ENCODE results near the gene UPK3BL2.
"Not testable (repeated sequence)": the region's sequence is repeated elsewhere in the genome, so short reads cannot be mapped to it uniquely, and the experiment has no call there.

Gene UPK3BL2

DNA sequence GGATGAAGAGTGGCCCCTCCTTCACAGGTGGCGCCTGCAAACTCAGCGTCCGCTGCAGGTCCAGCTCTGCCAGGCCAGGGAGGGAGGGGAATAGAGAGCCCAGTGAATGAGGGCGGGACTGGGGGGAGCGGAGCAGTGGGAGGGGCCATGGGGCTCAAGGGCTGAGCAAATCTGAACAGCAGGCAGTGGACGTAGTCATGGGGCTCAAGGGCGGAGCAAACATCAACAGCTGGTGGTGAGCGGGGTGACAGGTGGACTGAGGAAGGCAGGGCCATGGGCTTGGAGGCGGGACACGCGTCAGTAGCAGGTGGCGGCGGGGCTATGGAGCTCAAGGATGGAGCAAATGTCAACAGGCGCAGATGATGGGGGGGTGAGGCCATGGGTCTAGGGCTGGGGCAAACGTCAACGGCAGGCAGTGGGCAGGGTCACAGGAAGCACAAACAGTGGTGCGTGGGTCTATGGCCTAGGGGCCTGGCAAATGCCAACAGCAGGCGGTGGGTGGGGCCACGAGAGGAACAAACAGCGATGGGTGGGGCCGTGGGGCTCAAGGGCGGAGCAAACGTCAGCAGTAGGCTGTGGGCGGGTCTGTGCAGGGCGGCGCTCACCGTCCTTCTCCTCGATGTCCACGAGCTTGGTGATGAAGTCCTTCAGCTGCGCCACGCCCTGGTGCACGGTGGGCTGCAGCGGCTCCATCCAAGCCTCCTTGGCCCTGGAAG lies 50.1 kb downstream of the UPK3BL2 start:
- DNase-seq: not testable (repeated sequence)

DNA sequence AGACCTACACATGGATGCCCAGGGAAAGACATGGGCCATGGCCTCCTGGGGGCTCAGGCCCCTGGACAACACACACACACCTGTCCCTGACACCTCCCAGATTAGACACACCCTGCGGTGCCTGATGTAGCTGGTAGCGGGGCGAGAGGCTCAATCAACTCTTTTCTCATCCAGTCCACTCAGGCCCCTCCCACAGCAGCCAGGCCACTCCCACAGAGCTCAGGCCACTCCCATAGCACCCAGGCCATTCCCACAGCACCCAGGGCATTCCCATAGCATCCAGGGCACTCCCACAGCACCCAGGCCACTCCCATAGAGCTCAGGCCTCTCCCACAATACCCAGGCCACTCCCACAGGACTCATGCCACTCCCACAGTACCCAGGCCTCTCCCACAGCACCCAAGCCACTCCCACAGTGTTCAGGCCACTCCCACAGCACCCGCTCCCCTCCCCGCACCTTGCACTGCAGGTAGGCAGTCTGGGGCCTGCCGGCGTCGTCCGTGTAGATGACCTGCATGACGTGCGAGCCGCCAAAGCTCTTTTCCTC lies 52.9 kb downstream of the UPK3BL2 start:
- DNase-seq: not testable (repeated sequence)

Measured in activated CD4-positive, alpha-beta T cell treated with anti-CD3 and anti-CD28 coated beads for 1 hour (primary cell).